ENCODE data around the gene FAM167B. TPM values are rescaled to one million over a fixed set of nuclear protein-coding genes. Genes with fewer than 3 reads are reported as not detected.

FAM167B gene
- total RNA-seq, 1 donor from 2014 or later = not detected

- peak; percentile 65 for DNase-seq (ENCODE audit: low read depth)
- Histone ChIP-seq H3K27me3 (ENCODE audit: control insufficient read depth, insufficient read depth, low read length) (no peaks in the 10 kb centered on the region), H3K36me3 (ENCODE audit: control insufficient read depth, insufficient read depth, low read length) (no peaks in the 10 kb centered on the region), H3K4me3 (ENCODE audit: low read depth, low read length) (no peak within 1 kb of the TSS)
- no peak for TF ChIP-seq CTCF (IDR thresholded peaks at IDR 0.05; ENCODE audit: insufficient read depth, low read length, poor library complexity, severe bottlenecking)
Observed at GRCh38 chr1:32208891-32209328, 38.1 kb upstream of the FAM167B start, which contains the start of gene DCDC2B. Gene DCDC2B (plus strand): TSS chr1:32209089. CDS start chr1:32209094, 5 bp downstream.

DNA sequence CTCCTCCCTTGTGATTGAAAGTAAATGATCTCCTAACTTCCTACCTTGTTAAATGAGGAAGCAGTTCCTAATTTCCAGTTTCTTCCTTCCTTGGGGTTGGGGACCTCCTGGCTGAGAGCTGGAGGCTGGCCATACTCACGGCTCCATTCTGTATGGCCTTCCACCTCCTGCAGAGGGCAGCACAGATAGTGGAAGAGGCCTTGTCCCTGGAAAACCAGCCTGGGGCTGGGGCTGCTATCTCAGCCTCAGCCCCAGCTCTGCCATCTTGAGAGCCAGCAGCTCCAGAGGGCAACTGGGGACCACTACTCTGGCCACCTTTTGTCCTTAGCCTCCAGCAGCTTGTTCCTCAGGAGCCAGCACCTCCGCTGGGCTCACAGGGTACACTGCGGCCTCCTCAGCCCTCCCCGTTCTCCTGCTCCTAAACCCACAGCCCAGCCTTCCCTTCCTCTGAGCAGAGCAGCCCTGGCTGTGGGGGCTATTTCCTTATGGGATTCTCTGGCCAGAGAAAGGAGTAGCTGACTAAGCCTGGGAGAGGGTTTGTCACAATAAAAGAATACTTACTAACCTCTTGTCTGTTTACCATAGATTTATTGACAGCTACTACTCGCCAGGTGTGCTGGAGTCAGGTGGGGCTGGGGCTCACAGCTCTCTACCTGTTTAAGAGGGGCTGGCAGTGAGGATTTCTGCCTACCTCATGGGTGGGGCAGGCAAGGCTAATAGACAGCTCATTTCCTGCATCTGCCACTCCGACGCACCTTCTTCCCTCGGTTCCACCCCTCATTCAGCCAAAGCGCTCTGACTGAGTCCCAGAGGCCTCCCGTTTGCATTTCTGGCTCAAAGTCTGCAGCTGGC, 31.2 kb upstream of the FAM167B start:
- no peaks in the 10 kb centered on the region for H3K27me3 ChIP-seq (ENCODE audit: control insufficient read depth, insufficient read depth, low read length)
- DNase-seq (ENCODE audit: low read depth) = no peak
- peaks cover 1% of the 10 kb centered on the region for H3K36me3 ChIP-seq (ENCODE audit: control insufficient read depth, insufficient read depth, low read length)
- no peak overlapping the region for H3K4me3 ChIP-seq (ENCODE audit: low read depth, low read length)
- peak; percentile 84 for TF ChIP-seq CTCF (IDR thresholded peaks at IDR 0.05; ENCODE audit: insufficient read depth, low read length, poor library complexity, severe bottlenecking)

DNA sequence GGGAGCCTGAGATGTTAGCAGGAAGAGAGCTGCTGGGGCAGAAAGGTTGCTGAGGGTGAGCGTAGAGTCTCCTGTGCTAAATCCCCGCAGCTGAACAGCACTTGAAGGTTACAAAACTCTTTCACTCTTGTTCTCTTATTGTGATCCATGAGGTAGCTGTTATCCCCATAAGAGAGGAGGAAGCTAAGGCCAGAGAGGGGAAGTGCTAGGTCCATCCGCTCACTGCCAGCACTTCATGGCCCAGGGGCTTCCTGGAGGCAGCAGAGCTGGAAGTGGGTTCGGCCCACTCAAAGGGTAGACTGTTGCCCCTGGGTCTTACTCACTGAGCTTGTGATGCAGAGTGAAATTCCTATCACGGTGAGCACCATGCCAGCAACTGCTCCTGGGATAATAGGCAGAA, 30.5 kb upstream of the FAM167B start:
- H3K27me3 ChIP-seq (ENCODE audit: control insufficient read depth, insufficient read depth, low read length) = no peaks in the 10 kb centered on the region
- TF ChIP-seq CTCF (IDR thresholded peaks at IDR 0.05; ENCODE audit: insufficient read depth, low read length, poor library complexity, severe bottlenecking) = no peak
- H3K36me3 ChIP-seq (ENCODE audit: control insufficient read depth, insufficient read depth, low read length) = peaks cover 1% of the 10 kb centered on the region
- H3K4me3 ChIP-seq (ENCODE audit: low read depth, low read length) = no peak overlapping the region
- DNase-seq (ENCODE audit: low read depth) = no peak

GRCh38 chr1:32219022-32219421, 28.0 kb upstream of the FAM167B start:
- DNase-seq (ENCODE audit: low read depth) = no peak
- no peaks in the 10 kb centered on the region for H3K27me3 ChIP-seq (ENCODE audit: control insufficient read depth, insufficient read depth, low read length)
- H3K36me3 ChIP-seq (ENCODE audit: control insufficient read depth, insufficient read depth, low read length) = peaks cover 1% of the 10 kb centered on the region
- no peak for TF ChIP-seq CTCF (IDR thresholded peaks at IDR 0.05; ENCODE audit: insufficient read depth, low read length, poor library complexity, severe bottlenecking)
- H3K4me3 ChIP-seq (ENCODE audit: low read depth, low read length) = no peak overlapping the region

- no peak for DNase-seq (ENCODE audit: low read depth)
- H3K36me3 ChIP-seq (ENCODE audit: control insufficient read depth, insufficient read depth, low read length) = peaks cover 1% of the 10 kb centered on the region
- TF ChIP-seq CTCF (IDR thresholded peaks at IDR 0.05; ENCODE audit: insufficient read depth, low read length, poor library complexity, severe bottlenecking) = no peak
- H3K27me3 ChIP-seq (ENCODE audit: control insufficient read depth, insufficient read depth, low read length) = no peaks in the 10 kb centered on the region
- H3K4me3 ChIP-seq (ENCODE audit: low read depth, low read length) = peak overlapping the region; percentile 93
Observed at GRCh38 chr1:32220746-32221580, 26.1 kb upstream of the FAM167B start.

All from kidney epithelial cell (primary cell).